IMR-90 (cell line): Measurements from ENCODE around the gene ELMO1. TPM values are rescaled to one million over a fixed set of nuclear protein-coding genes. Genes with fewer than 3 reads are reported as not detected.
A peak's percentile ranks its signal among the peaks of the same experiment; 100 is the strongest.

Experiments used
- ATAC-seq: fragments of 200-7000 bp; cut with Tn5 transposase; 2 replicates; pipeline ENCODE4 v1.9.1; 2020; ENCODE audit warnings: low read depth, mild to moderate bottlenecking, moderate library complexity
- BruUV-seq: library from RNA; stranded (reverse); fragments of 400-500 nt; replicated peaks from 2 replicates; lab custom pipeline; 2021; lab: Mats Ljungman, UMichigan
- CTCF ChIA-PET: fragments of 300-600 bp; formaldehyde crosslinking; extraction: SDS; loops from one replicate; lab custom pipeline; 2021; ENCODE audit warnings: antibody characterized with exemption; lab: Yijun Ruan, JAX
- POLR2A ChIA-PET: fragments of 300-600 bp; sonication (Branson Sonifier 250); formaldehyde crosslinking; loops from one replicate; lab custom pipeline; 2022; ENCODE audit warnings: antibody characterized with exemption; ENCODE audit not compliant: unreplicated experiment; lab: Charles Lee
- DNase-seq: peaks from one replicate; pipeline ENCODE4 v3.0.0; 2013
- H2AFZ ChIP-seq: replicated peaks from 2 replicates; pipeline ENCODE3; 2013; ENCODE audit warnings: low read length, mild to moderate bottlenecking; ENCODE audit not compliant: poor library complexity
- H2AK5ac ChIP-seq: 2 replicates; pipeline ENCODE4 v1.6.1; 2013; ENCODE audit warnings: low read depth, low read length, inconsistent platforms
- H2AK9ac ChIP-seq: replicated peaks from 2 replicates; pipeline ENCODE3; 2013; ENCODE audit warnings: mild to moderate bottlenecking, low read depth, low read length, moderate library complexity; ENCODE audit not compliant: poor library complexity
- H2BK120ac ChIP-seq: 2 replicates; pipeline ENCODE4 v1.6.1; 2013; ENCODE audit warnings: low read depth, low read length, inconsistent platforms
- H2BK15ac ChIP-seq: 3 replicates; pipeline ENCODE4 v1.6.1; 2013; ENCODE audit warnings: low read depth, low read length, inconsistent platforms
- H2BK20ac ChIP-seq: 2 replicates; pipeline ENCODE4 v1.6.1; 2013; ENCODE audit warnings: low read depth, mild to moderate bottlenecking, inconsistent platforms, low read length, moderate library complexity
- H2BK5ac ChIP-seq: 2 replicates; pipeline ENCODE4 v1.6.1; 2013; ENCODE audit warnings: mild to moderate bottlenecking, low read depth, low read length, inconsistent platforms; ENCODE audit not compliant: poor library complexity, severe bottlenecking
- H3K14ac ChIP-seq: replicated peaks from 2 replicates; pipeline ENCODE4 v1.6.1; 2013; ENCODE audit warnings: low read depth, low read length, inconsistent platforms
- H3K18ac ChIP-seq: 2 replicates; pipeline ENCODE4 v1.6.1; 2013; ENCODE audit warnings: low read depth, low read length, control low read depth
- H3K23ac ChIP-seq: 2 replicates; pipeline ENCODE4 v1.6.1; 2013; ENCODE audit warnings: low read depth, low read length, inconsistent platforms
- H3K27ac ChIP-seq: 2 replicates; pipeline ENCODE4 v1.5.1; 2013; ENCODE audit warnings: mild to moderate bottlenecking, control low read depth, low read length; ENCODE audit not compliant: insufficient read depth
- H3K27me3 ChIP-seq: 2 replicates; pipeline ENCODE4 v1.6.1; 2013; ENCODE audit warnings: low read length; ENCODE audit not compliant: control insufficient read depth, insufficient read depth
- H3K36me3 ChIP-seq: 2 replicates; pipeline ENCODE4 v1.6.1; 2013; ENCODE audit warnings: low read length, mixed read lengths; ENCODE audit not compliant: control insufficient read depth, insufficient read depth
- H3K4ac ChIP-seq: 2 replicates; pipeline ENCODE4 v1.6.1; 2013; ENCODE audit warnings: low read depth, low read length, inconsistent platforms
- H3K4me1 ChIP-seq: 2 replicates; pipeline ENCODE4 v1.6.1; 2013; ENCODE audit warnings: low read length, mixed read lengths; ENCODE audit not compliant: control insufficient read depth, insufficient read depth
- H3K4me2 ChIP-seq: 2 replicates; pipeline ENCODE4 v1.6.1; 2013; ENCODE audit warnings: low read depth, mild to moderate bottlenecking, control low read depth, low read length, moderate library complexity
- H3K4me3 ChIP-seq: 2 replicates; pipeline ENCODE4 v1.5.1; 2013; ENCODE audit warnings: low read depth, mild to moderate bottlenecking, control low read depth, low read length, moderate library complexity; ENCODE audit not compliant: insufficient read depth
- H3K56ac ChIP-seq: 2 replicates; pipeline ENCODE4 v1.6.1; 2013; ENCODE audit warnings: low read length, inconsistent platforms; ENCODE audit not compliant: insufficient read depth; ENCODE audit errors: extremely low read depth
- H3K79me1 ChIP-seq, 2 experiments: 2 replicates each; pipeline ENCODE4 v1.6.1; 2013; ENCODE audit warnings: low read length in 2 of 2, inconsistent platforms in 1 of 2, low read depth in 1 of 2
- H3K9ac ChIP-seq: 2 replicates; pipeline ENCODE4 v1.6.1; 2013; ENCODE audit warnings: low read depth, low read length, control low read depth
- H3K9me1 ChIP-seq: 2 replicates; pipeline ENCODE4 v1.6.1; 2013; ENCODE audit warnings: low read length, inconsistent platforms; ENCODE audit not compliant: insufficient read depth
- H3K9me3 ChIP-seq: 2 replicates; pipeline ENCODE4 v1.6.1; 2013; ENCODE audit warnings: low read length; ENCODE audit not compliant: control insufficient read depth, insufficient read depth
- H4K20me1 ChIP-seq: 2 replicates; pipeline ENCODE4 v1.6.1; 2013; ENCODE audit warnings: low read length, inconsistent platforms; ENCODE audit not compliant: insufficient read depth
- H4K5ac ChIP-seq: 2 replicates; pipeline ENCODE4 v1.6.1; 2013; ENCODE audit warnings: mild to moderate bottlenecking, low read depth, low read length, control low read depth
- H4K8ac ChIP-seq, 2 experiments: 2 replicates each; pipeline ENCODE4 v1.6.1; 2013; ENCODE audit warnings: low read depth in 2 of 2, low read length in 2 of 2, control low read depth in 1 of 2, inconsistent platforms in 1 of 2
- H4K91ac ChIP-seq: 2 replicates; pipeline ENCODE4 v1.6.1; 2013; ENCODE audit warnings: low read depth, low read length, inconsistent platforms; ENCODE audit not compliant: insufficient read depth
- BHLHE40 ChIP-seq: fragments of 150-350 bp; IDR thresholded peaks from 2 replicates; pipeline ENCODE4 v1.6.1; 2016; ENCODE audit warnings: mild to moderate bottlenecking, low read depth, low read length
- ELK1 ChIP-seq: fragments of 150-350 bp; IDR thresholded peaks from 2 replicates; pipeline ENCODE4 v1.6.1; 2016; ENCODE audit warnings: low read depth, mild to moderate bottlenecking, low read length, moderate library complexity, borderline replicate concordance
- FOS ChIP-seq: fragments of 150-350 bp; IDR thresholded peaks from 2 replicates; pipeline ENCODE4 v1.6.1; 2016; ENCODE audit warnings: low read depth, low read length
- MAZ ChIP-seq: IDR thresholded peaks from 2 replicates; pipeline ENCODE4 v1.6.1; 2012; ENCODE audit warnings: low read depth, mild to moderate bottlenecking, low read length, improper control_type of control experiment, moderate library complexity, borderline replicate concordance
- MXI1 ChIP-seq: IDR thresholded peaks from 2 replicates; pipeline ENCODE4 v1.6.1; 2012; ENCODE audit warnings: low read depth, mild to moderate bottlenecking, low read length, moderate library complexity, borderline replicate concordance
- NFE2L2 ChIP-seq: fragments of 150-350 bp; IDR thresholded peaks from 2 replicates; pipeline ENCODE4 v1.6.1; 2016; ENCODE audit warnings: low read depth, mild to moderate bottlenecking, low read length
- POLR2A ChIP-seq: IDR thresholded peaks from 2 replicates; pipeline ENCODE4 v1.6.1; 2012; ENCODE audit warnings: mild to moderate bottlenecking, low read depth, low read length
- RFX5 ChIP-seq: IDR thresholded peaks from 2 replicates; pipeline ENCODE4 v1.8.0; 2012; ENCODE audit warnings: low read depth, mild to moderate bottlenecking, low read length, moderate library complexity
- SMC3 ChIP-seq: fragments of 150-350 bp; IDR thresholded peaks from 2 replicates; pipeline ENCODE4 v1.6.1; 2016; ENCODE audit warnings: low read depth, mild to moderate bottlenecking, antibody characterized with exemption, low read length, moderate library complexity
- USF2 ChIP-seq: fragments of 150-350 bp; IDR thresholded peaks from 2 replicates; pipeline ENCODE4 v1.6.1; 2017; ENCODE audit warnings: mild to moderate bottlenecking, antibody characterized with exemption, low read length, low read depth
- WGBS, 2 experiments: methylation state at CpG; one replicate each; pipeline versions ENCODE4 v1.1.5 to v1.1.7; 2013; ENCODE audit warnings: missing lambda C conversion rate in 2 of 2; ENCODE audit not compliant: insufficient read length in 1 of 2; ENCODE audit errors: extremely low coverage in 2 of 2; 5-methylcytosine and 5-hydroxymethylcytosine counted together
- dilution Hi-C: fragments of 300-500 bp; cut with HindIII; formaldehyde crosslinking; loops from one replicate; pipeline ENCODE4 v1.14.3; 2018; ENCODE audit warnings: low sequenced_read_pairs; ENCODE audit not compliant: unreplicated experiment
- in situ Hi-C: fragments of 300-500 bp; cut with MboI; formaldehyde crosslinking; loops from 3 replicates; pipeline ENCODE4 v1.14.3; 2019; ENCODE audit warnings: low sequenced_read_pairs, inconsistent platforms, mixed read lengths
- intact Hi-C: fragments of 100-400 bp; cut with micrococcal nuclease; formaldehyde crosslinking; loops from 2 replicates; pipeline ENCODE4 v1.10.0; 2022
- polyA plus RNA-seq, 3 experiments: library from polyadenylated mRNA; depleted of rRNA; stranded (reverse); fragments of >200 nt; gene quantifications; 2 replicates each; pipeline ENCODE4 v1.2.3, GENCODE V29; 2012; ENCODE audit warnings: low replicate concordance in 1 of 3
- total RNA-seq: library from RNA; depleted of rRNA; stranded (reverse); fragments of >200 nt; gene quantifications from 2 replicates; pipeline ENCODE4 v1.2.3, GENCODE V29; 2012

Gene ELMO1
- total and polyA plus RNA-seq, 2 of the 4 experiments (the other 2 are of a cell fraction), result 0.03 TPM; not detected in 1

- no peak overlapping the region for H4K8ac ChIP-seq
- no CpG with 5 or more reads among the region's 4 CpGs for WGBS, 2 experiments
- in situ Hi-C loops (no loop called here), intact Hi-C loops (no loop called here), dilution Hi-C loops (no loop called here)
- H4K91ac ChIP-seq, result no peak overlapping the region
- no peak overlapping the region for H3K9ac ChIP-seq
- ChIA-PET CTCF (interaction anchor here (0.9 to 2.2 kb wide), 3 partner anchors 9 to 41 kb away, joined by 3 to 12 read pairs (median 3); no protein-coding TSS in a partner anchor), POLR2A (no interaction called here)
- no peaks in the 10 kb centered on the region for H3K79me1 ChIP-seq
- no TSS peak for BruUV-seq
- no peak overlapping the region for H3K4me3 ChIP-seq
- TF ChIP-seq NFE2L2 (no peak), BHLHE40 (no peak), POLR2A (no peak), ELK1 (no peak), MXI1 (no peak), MAZ (no peak), SMC3 (no peak), USF2 (no peak), FOS (no peak), RFX5 (no peak)
- 0 out of 2 replicates have a peak, but pooled peaks have one; percentile 51 for ATAC-seq
- H2AK9ac ChIP-seq, result no peak overlapping the region
- no peak overlapping the region for H3K4ac ChIP-seq
- H3K27ac ChIP-seq, result no peak overlapping the region
- H3K18ac ChIP-seq, result no peak overlapping the region
- H3K56ac ChIP-seq, result no peak overlapping the region
- H2BK15ac ChIP-seq, result no peak overlapping the region
- H3K36me3 ChIP-seq, result no peaks in the 10 kb centered on the region
- H4K5ac ChIP-seq, result no peak overlapping the region
- no peaks in the 10 kb centered on the region for H3K9me3 ChIP-seq
- H3K4me1 ChIP-seq, result no peaks in the 10 kb centered on the region
- no peaks in the 10 kb centered on the region for H4K20me1 ChIP-seq
- H2AK5ac ChIP-seq, result no peak overlapping the region
- no peak overlapping the region for H2BK5ac ChIP-seq
- no peak overlapping the region for H2BK20ac ChIP-seq
- DNase-seq, result no peak
- no peak overlapping the region for H2BK120ac ChIP-seq
- no peak overlapping the region; the same call in 1 of the 2 replicates for H3K4me2 ChIP-seq
- H3K14ac ChIP-seq, result no peak overlapping the region
- H3K23ac ChIP-seq, result no peak overlapping the region
- no peak overlapping the region for H2AFZ ChIP-seq
- no peaks in the 10 kb centered on the region for H3K9me1 ChIP-seq
- peaks cover 10% of the 10 kb centered on the region for H3K27me3 ChIP-seq
These were observed 439.5 kb downstream of the ELMO1 start for GRCh38 chr7:37009125-37009675.
